HG03469 (cell line): Measurements from ENCODE around the gene UBE2H.
"Not testable (repeated sequence)": the region's sequence is repeated elsewhere in the genome, so short reads cannot be mapped to it uniquely, and the experiment has no call there.

Source experiments
- ATAC-seq: cut with Tn5 transposase; IDR thresholded peaks from one replicate; pipeline ENCODE4 v1.9.1; 2021; ENCODE audit warnings: mild to moderate bottlenecking, moderate library complexity, moderate number of reproducible peaks; ENCODE audit not compliant: unreplicated experiment

UBE2H gene

GRCh38 chr7:129845972-129846327, 106.8 kb downstream of the UBE2H start:
- ATAC-seq, result no peak

GRCh38 chr7:129845178-129845971, 107.4 kb downstream of the UBE2H start:
- no peak for ATAC-seq

GRCh38 chr7:129843978-129844840, 108.6 kb downstream of the UBE2H start:
- ATAC-seq, result no peak

GRCh38 chr7:129843365-129843898, 109.3 kb downstream of the UBE2H start:
- ATAC-seq, result no peak

- ATAC-seq, result no peak
These were observed 111.3 kb downstream of the UBE2H start for GRCh38 chr7:129841465-129841864.

- no peak for ATAC-seq
These were observed 112.0 kb downstream of the UBE2H start for GRCh38 chr7:129840757-129841156.

- no peak for ATAC-seq
These were observed 115.8 kb downstream of the UBE2H start for GRCh38 chr7:129836983-129837382.

GRCh38 chr7:129835569-129835968, 117.2 kb downstream of the UBE2H start:
- ATAC-seq, result no peak

GRCh38 chr7:129833353-129833752, 119.4 kb downstream of the UBE2H start:
- ATAC-seq, result not testable (repeated sequence)

GRCh38 chr7:129832701-129833227, 120.0 kb downstream of the UBE2H start:
- ATAC-seq, result no peak

GRCh38 chr7:129832282-129832681, 120.5 kb downstream of the UBE2H start:
- ATAC-seq, result no peak

GRCh38 chr7:129831424-129832058, 121.2 kb downstream of the UBE2H start:
- ATAC-seq, result no peak

GRCh38 chr7:129830949-129831348, 121.8 kb downstream of the UBE2H start:
- no peak for ATAC-seq

- no peak for ATAC-seq
These were observed 122.8 kb downstream of the UBE2H start for GRCh38 chr7:129829737-129830631.

GRCh38 chr7:129828989-129829736, 123.6 kb downstream of the UBE2H start:
- ATAC-seq, result no peak

GRCh38 chr7:129828078-129828762, 124.5 kb downstream of the UBE2H start:
- no peak for ATAC-seq

- no peak for ATAC-seq
These were observed 125.2 kb downstream of the UBE2H start for GRCh38 chr7:129827467-129827990.

- not testable (repeated sequence) for ATAC-seq
These were observed 125.9 kb downstream of the UBE2H start for GRCh38 chr7:129826895-129827294.
